ENCODE measurements around the gene FBXW2.
A peak's percentile ranks its signal among the peaks of the same experiment; 100 is the strongest.

Gene FBXW2

DNA sequence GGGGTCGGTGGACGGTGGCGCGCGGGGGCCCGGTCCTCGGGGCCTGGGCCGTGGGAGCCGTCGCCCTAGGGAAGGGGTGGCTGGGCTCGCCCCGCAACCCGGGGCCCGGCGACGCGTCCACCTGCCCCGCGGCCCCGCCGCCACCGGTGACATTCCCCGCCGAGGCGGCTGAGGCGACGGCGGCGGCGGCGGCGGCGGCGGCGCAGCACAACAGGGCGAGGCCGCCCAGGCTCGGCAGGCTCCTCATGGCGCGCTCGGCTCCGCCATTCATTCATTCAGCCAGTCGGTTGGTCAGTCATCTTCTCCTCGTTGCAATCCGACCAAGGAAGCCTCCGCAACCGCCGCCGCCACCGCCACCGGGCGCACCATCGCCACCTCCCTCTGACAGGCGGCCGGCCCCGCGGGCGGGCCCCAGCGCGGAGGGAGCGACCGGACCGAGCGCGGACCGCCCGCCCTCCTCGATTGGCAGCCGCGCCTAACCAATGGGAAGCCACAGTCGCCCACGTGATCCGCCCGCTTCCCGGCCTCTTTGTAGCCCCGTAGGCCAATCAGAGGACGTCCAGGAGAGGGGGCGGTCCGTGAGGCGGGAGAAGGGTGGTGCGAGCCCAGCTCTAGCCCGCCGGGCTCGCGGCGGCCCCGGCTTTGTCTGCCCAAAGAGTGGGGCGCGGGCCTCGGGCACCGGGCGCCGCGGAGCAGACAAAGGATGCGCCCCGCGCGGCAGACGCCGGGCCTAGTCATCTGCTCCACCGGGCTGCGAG lies 78.9 kb downstream of the FBXW2 start, which contains the start of gene MEGF9:
TSS of gene MEGF9 (minus strand) at position 383 of the 758 bp plus-strand sequence. CDS start at position 271, 112 bp downstream.
- TF ChIP-seq, protein P1, sequence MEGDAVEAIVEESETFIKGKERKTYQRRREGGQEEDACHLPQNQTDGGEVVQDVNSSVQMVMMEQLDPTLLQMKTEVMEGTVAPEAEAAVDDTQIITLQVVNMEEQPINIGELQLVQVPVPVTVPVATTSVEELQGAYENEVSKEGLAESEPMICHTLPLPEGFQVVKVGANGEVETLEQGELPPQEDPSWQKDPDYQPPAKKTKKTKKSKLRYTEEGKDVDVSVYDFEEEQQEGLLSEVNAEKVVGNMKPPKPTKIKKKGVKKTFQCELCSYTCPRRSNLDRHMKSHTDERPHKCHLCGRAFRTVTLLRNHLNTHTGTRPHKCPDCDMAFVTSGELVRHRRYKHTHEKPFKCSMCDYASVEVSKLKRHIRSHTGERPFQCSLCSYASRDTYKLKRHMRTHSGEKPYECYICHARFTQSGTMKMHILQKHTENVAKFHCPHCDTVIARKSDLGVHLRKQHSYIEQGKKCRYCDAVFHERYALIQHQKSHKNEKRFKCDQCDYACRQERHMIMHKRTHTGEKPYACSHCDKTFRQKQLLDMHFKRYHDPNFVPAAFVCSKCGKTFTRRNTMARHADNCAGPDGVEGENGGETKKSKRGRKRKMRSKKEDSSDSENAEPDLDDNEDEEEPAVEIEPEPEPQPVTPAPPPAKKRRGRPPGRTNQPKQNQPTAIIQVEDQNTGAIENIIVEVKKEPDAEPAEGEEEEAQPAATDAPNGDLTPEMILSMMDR (conservative IDR thresholded peaks at IDR 0.05; ENCODE audit: low read depth, low read length): no peak
- H3K4me3 ChIP-seq (ENCODE audit: low read depth, low read length): peak within 1 kb of the TSS; percentile 79
- peak; percentile 98 for DNase-seq (ENCODE audit: low read depth)

DNA sequence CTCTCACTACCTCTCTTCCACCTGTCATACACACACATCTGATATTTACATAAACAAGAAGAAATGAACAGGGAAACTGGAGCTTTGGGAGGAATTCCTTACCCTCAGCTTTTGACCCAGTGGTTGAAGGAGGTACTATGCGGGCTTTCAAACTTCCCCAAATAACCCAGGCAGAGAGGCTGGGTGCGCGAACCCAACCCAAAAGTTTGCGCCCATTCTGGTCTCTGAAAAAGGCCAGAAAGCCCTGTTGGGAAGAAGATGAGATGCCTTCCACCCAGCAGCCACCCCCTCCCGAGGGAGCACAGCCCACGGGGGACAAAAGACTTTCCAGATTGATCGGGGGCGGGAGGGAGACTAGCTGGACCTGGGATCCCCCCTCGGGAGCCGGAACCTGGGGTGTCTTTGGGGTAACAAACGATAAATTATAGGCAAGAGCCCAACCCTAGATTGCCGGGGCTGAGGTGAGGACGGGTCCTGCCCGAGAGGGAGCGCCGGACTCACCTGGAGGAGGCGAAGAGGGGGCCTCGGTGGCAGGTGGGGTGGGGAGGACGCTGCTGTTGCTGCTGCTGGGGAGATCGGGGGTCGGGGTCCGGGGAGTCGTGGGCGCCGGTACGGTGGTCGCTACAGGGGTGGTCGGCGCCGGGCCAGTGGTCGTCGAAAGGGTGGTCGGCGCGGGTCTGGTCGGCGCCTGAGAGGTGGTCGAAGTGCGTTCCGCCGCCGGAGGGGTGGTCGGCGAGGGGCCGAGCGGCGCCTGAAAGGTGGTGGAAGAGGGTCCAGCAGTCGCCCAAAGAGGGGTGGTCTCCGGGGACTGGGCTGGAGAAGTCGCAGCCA lies 79.7 kb downstream of the FBXW2 start:
- TF ChIP-seq, protein P1 (conservative IDR thresholded peaks at IDR 0.05; ENCODE audit: low read depth, low read length): no peak
- H3K4me3 ChIP-seq (ENCODE audit: low read depth, low read length): peak overlapping the region; percentile 79
- DNase-seq (ENCODE audit: low read depth): no peak

DNA sequence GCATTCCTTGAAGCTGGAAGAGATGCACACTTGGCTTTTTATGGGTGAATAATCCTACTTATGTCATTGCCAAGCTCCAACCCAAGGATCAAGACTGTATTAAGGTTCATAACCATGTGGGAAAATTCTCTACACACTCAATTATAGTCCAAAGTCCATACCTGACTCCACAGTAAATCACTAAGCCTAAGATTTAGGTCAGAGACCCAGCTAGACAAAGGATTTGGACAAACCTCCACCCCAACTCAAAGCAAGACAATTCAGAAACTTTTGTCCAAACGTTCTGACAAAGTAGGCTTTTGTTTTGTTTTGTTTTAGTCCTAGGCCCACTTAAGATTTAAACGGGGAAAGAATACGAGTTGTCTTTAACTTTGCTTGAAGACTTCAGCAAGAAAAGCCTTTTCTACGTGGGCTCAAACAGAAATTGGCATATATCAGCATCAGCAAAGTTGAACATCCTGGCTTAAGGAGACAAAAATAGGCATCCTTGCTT lies 80.6 kb downstream of the FBXW2 start:
- H3K4me3 ChIP-seq (ENCODE audit: low read depth, low read length): peak overlapping the region; percentile 79
- no peak for DNase-seq (ENCODE audit: low read depth)
- TF ChIP-seq, protein P1 (conservative IDR thresholded peaks at IDR 0.05; ENCODE audit: low read depth, low read length): no peak

DNA sequence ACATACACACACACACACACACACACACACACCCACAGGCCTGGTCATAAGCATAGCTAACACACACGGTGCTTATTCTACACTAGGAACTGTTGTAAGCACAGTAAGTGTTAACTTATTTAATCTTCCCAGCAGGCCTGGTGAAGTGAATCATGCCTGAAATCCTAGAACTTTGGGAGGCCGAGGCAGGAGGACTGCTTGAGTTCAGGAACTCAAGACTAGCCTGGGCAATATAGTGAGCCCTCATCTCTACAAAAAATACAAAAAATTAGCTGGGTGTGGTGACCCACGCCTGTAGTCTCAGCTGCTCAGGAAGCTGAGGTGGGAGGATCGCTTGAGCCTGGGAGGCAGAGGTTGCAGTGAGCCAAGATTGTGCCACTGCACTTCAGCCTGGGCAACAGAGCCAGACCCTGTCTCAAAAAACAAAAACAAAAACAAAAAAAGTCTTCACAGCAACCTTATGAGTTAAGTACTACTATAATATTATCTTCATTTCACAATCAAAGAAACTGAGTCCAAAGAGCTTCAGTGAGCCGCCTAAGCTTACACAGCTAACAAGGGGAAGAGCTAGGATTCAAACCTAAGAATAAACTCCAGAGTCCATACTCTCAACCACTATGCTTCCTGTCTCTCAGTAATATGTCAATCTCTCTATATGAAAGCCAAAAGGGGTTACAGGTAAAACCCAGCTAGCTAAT lies 81.2 kb downstream of the FBXW2 start:
- H3K4me3 ChIP-seq (ENCODE audit: low read depth, low read length): peak overlapping the region; percentile 79
- DNase-seq (ENCODE audit: low read depth): no peak
- TF ChIP-seq, protein P1 (conservative IDR thresholded peaks at IDR 0.05; ENCODE audit: low read depth, low read length): no peak

DNA sequence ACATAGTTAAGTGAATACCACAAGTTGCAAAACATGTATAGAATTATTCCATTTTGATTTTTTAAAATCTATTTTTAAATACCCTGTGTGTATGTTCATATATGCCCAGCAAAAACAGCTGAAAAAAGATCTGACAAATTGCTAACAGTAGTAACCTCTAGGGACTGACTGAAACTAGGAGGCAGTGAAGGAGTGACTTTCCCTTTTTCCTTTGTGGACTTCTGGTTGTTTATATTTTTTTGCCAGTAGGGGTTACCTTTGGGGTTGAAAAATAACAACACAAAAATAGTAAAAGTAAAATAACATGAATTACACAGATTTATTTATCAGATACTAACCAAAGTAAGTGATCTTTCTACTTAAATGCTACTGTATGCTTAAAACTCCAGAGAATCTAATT lies 81.9 kb downstream of the FBXW2 start:
- H3K4me3 ChIP-seq (ENCODE audit: low read depth, low read length): no peak overlapping the region
- DNase-seq (ENCODE audit: low read depth): no peak
- TF ChIP-seq, protein P1 (conservative IDR thresholded peaks at IDR 0.05; ENCODE audit: low read depth, low read length): no peak

DNA sequence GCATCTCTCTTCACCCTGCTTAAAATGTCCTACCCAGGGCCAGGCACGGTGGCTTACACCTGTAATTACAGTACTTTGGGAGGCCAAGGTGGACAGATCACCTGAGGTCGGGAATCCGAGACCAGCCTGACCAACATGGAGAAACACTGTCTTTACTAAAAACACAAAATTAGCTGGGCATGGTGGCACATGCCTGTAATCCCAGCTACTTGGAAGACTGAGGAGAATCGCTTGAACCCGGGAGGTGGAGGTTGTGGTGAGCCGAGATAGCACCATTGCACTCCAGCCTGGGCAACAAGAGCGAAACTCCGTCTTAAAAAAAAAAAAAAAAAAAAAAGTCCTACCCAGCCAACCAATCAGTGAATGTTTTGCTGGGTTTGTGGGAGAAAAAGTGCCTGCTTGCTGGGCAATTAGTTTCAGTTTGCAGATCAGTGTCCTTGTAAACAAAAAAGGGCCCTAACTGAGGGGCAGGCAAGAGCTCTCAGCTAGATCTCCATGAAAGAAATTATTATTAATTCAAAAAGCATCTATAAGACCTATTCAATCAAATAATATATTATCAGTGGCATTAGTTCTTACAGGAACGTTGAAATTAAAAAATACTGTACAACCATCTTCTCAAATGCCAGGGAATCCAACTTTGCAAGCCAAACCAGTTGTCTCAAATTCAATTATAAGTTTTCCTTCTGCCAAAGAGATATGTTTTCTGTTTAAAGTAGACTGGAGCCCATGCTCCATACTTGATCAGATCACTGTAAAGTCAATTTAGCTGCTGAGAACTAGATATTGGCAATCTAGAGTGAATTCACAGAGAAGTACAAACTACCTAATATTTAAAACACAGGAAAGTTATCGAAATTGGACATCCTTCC lies 82.9 kb downstream of the FBXW2 start:
- H3K4me3 ChIP-seq (ENCODE audit: low read depth, low read length): no peak overlapping the region
- DNase-seq (ENCODE audit: low read depth): peak; percentile 42

More for the DNA sequence above, 82.9 kb downstream of the FBXW2 start:
- TF ChIP-seq, protein P1 (conservative IDR thresholded peaks at IDR 0.05; ENCODE audit: low read depth, low read length): no peak
